T-helper 1 cell (primary cell): ENCODE results near the gene KMT5C.
A peak's percentile ranks its signal among the peaks of the same experiment; 100 is the strongest.
"Not testable (repeated sequence)": the region's sequence is repeated elsewhere in the genome, so short reads cannot be mapped to it uniquely, and the experiment has no call there.

ENCODE experiments used
- DNase-seq, 5 donors: peaks; one replicate each; pipeline ENCODE4 v3.0.0-alpha.2; 2012 to 2020

Gene KMT5C

GRCh38 chr19:55319785-55320184 lies 19.9 kb upstream of the KMT5C start:
- no peak for DNase-seq

- no peak for DNase-seq
Observed at GRCh38 chr19:55320844-55321419, 18.7 kb upstream of the KMT5C start.

- DNase-seq: no peak
Observed at GRCh38 chr19:55321466-55322137, 18.1 kb upstream of the KMT5C start.

DNA sequence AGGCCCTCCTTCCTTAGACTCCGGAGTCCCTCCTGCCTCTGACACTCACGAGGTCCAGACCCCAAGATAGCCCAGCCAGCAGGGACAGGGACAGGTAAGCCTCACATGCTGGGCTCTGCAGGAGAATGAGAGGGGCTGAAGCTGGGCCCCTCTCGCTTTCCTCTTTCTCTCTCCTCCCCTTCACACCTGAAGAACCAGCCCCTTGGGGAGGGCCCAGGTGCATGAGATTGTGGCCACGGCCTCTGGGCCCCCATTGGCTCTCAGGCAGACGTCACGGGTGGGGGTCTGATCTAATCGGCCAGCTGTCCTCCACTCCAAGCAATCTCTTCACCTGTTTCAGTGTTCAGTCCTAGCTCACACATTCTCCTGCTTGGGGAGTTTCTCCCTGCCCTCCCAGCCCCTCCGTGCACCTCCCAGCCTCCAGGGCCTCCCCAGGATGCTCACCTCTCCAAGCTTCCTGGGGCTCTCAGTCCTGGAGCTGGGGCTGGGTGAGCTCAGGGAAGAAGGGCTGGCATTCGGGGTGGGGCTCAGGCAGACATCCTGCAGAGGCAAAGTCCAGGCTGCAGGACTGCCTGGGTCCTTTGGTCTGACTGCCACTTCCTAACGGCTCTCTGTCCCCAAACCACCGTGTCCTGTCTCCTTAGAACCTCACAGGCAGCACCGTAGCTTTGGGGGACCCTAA lies 17.3 kb upstream of the KMT5C start:
- no peak for DNase-seq

DNA sequence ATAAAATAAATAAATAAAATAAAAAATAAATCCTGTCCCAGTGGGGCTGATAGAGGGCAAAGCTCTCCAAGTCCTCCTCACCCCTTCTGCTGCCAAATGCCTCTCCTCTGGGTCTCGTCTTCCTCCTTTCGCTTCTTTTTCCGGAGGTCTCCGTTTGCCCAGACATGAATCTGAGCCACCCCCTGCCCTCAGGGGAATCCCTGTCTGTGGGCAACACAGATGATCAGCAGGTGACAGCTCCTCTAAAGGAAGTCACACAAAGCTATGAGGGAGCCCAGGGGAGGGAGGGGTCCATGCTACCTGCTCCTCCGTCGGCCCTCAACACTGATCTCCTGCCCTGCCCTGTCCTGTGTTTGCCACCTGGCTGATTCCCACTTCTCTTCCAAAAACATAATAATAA lies 15.0 kb upstream of the KMT5C start:
- DNase-seq: no peak

- DNase-seq: no peak
Observed at GRCh38 chr19:55325172-55325571, 14.5 kb upstream of the KMT5C start, which contains the start of gene TMEM150B. TMEM150B (minus strand) TSS chr19:55325341; CDS start chr19:55321036, 4,305 bp downstream.

DNA sequence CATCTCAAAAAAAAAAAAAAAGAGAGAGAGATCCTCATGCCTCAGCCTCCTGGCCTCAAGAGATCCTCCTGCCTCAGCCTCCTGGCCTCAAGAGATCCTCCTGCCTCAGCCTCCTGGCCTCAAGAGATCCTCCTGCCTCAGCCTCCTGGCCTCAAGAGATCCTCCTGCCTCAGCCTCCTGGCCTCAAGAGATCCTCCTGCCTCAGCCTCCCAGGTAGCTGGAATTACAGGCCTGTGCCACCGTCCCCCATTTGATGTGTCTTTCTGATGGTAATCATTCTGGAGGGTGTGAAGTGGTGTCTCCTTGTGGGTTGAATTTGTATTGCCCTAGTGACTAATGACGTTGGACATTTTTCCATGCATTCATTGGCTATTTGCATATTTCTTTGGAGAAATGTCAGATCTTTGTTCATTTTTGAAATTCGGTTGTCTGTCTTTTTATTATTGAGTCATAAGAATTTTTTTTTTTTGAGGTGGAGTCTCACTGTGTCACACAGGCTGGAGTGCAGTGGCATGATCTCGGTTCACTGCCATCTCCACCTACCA lies 10.8 kb upstream of the KMT5C start:
- not testable (repeated sequence) for DNase-seq

GRCh38 chr19:55329791-55330190 lies 9.9 kb upstream of the KMT5C start:
- not testable (repeated sequence) for DNase-seq

DNA sequence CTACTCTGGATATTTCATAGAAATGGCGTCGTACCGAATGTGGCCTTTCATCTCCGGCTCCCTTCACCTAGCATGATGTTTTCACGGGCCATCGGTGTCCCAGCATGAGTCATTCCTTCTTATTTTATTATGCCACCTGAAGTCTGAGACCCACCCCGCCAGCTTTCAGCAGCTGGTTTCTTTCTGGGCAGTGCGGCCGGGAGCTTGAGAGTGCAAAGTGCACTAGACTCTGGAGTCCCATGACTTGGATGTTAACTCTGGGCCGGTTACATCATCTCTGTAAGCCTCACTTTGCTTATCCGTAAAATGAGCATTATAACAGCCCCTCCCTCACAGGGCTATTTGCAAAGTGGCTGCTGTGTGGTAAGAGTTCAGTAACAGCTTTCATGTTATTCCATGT lies 5.8 kb upstream of the KMT5C start:
- DNase-seq: no peak

GRCh38 chr19:55336101-55336500 lies 3.6 kb upstream of the KMT5C start:
- DNase-seq: no peak

DNA sequence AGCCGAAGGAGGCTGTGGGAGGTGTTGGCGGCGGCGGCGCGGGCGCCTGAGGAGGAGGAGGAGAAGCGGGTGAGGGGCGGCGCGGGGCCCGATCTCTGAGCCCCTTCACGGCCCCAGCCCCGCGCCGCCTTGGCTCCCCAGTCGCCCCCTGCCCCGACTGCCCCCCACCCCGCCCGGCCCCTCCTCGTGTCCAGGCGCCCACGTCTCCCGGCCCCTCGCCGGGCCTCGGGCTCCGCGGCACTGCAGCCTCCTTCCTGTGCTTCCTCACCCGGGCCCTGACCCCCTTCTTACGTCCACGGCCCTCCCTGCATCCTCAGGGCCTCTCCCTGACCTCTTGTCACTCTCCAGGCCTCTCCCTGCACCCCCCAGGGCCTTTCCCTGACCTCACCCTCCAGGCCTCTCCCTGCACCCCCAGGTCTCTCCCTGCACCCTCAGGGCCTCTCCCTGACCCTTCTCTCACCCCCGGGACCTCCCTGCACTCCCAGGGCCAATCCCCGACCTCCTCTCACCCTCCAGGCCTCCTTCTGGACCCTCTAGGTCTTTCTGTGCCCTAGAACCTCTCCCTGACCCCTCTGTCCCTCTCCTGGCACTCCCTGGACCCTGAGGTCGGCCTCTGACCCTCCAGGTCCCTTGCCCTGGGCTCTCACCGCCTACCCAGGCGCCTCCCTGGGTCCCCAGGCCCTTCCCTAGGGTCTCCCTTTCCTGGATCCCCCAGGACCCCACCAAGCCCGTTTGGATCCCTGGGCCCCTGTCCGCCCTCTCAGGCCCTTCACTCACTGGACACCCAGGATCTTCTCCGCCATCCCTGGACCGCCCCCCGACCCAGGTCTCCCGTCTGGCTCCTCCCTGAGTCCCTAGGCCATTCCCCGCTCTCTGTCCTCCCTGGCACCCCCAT lies 460 bp downstream of the KMT5C start:
- DNase-seq: peak in 2 of 5 donors; percentile 22 to 24

DNA sequence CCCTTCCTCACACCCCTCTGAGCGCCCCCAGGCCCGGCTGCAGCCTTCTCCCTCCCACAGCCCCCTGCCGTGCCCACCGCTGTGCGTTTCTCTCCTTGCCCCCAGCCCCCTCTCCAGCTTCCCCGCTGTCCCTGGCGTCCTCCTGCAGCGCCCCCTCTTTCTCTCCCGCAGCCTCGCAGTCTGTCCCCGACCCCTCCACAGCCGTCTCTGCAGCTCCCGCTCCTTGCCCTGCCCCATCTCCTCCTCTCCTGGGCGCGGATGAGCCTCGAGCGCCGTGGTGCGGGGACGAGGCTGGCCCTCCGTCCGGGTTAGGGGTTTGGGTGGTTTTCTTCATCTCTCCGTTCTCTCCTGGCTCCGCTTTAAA lies 1.1 kb downstream of the KMT5C start:
- no peak for DNase-seq

GRCh38 chr19:55341171-55341588 lies 1.5 kb downstream of the KMT5C start:
- DNase-seq: peak in 3 of 5 donors; percentile 38 to 51 (median 42)

DNA sequence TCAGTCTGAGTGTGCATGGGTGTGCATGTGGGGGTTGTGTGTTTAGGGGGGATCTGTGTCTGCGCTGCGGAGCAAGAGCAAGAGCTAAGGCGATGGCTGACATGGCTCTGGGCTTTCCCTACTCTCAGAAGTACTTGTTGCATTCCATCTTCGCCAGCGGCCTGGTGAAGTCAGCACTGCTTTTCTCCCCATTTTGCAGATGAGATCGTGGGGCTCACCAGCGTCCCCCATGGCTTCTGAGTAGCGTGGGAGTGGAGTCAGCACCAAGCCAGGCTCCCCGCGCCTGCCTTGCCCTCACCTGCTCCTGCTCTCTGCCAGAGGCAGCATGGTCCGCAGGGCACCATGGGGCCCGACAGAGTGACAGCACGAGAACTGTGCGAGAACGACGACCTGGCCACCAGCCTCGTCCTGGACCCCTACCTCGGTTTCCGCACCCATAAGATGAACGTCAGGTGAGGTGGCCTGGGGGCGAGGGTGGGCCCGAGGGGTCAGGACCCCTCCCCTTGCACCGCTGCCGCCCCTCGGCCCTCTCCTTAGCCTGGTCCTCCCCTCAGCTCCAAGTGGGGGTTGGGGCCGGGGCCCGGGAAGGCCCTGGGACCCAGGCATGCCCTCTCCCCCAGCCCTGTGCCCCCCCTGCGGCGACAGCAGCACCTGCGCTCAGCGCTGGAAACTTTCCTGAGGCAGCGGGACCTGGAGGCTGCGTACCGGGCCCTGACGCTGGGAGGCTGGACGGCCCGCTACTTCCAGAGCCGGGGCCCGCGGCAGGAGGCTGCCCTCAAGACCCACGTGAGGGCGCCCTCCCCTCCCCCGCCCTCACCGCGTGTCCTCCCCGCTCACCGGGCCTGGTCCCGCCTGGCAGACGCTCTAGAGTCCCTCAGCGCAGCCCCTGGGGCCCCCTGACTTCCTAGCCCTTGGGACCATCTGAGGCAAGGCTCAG lies 2.2 kb downstream of the KMT5C start:
- DNase-seq: no peak

DNA sequence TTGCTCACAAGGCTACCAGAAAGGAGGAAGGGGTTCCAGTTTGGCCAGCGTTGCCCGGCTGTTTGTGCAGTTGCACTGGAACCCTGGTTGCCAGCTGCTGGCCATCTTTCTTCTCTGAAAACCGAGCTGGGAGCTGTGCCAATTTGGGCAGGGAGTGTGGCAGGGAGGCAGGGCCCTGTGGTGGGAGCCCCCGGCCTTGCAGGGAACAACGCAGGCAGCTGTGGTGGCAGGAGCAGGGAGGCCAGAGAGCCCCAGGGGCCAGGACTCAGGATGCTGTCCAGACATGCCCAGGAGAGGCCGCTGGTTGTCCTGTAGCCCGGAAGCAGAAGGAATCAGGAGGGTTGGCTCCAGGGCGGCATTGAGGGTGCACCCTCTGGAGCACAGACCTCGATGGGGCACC lies 4.8 kb downstream of the KMT5C start:
- no peak for DNase-seq

DNA sequence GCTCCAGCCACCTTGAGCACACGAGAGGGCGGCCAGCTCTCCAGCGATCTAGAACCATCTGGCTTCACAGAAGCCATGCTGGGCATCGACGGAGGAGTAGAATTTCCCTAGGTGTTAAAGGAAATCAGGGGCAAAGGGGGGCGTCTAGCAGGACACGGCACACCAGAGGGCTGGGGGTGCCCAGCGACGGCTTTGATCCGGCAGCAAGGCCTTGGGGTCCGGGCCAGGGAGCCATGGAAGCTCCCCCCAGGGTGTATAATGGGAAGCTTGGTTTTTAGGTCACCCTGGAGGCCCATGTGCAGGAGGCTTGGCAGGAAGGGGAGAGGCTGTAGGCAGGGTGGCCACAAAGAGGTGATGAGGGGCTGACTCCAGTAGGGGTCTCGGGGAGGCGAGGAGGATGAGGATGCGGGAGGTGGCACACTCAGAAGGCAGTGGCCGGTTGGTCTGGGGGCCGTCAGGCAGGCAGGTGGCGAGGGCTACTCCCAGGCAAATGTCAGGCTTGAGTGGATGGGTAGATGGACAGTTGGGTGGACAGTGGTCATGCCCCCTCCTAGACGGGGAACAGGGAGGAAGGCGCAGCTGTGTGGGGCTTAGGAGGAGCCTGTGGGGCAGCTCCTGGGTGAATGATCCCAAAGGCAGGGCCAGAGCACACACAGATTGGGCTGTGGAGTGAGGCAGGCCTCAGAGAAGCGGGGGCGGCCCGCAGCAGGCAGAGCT lies 5.6 kb downstream of the KMT5C start:
- DNase-seq: no peak

DNA sequence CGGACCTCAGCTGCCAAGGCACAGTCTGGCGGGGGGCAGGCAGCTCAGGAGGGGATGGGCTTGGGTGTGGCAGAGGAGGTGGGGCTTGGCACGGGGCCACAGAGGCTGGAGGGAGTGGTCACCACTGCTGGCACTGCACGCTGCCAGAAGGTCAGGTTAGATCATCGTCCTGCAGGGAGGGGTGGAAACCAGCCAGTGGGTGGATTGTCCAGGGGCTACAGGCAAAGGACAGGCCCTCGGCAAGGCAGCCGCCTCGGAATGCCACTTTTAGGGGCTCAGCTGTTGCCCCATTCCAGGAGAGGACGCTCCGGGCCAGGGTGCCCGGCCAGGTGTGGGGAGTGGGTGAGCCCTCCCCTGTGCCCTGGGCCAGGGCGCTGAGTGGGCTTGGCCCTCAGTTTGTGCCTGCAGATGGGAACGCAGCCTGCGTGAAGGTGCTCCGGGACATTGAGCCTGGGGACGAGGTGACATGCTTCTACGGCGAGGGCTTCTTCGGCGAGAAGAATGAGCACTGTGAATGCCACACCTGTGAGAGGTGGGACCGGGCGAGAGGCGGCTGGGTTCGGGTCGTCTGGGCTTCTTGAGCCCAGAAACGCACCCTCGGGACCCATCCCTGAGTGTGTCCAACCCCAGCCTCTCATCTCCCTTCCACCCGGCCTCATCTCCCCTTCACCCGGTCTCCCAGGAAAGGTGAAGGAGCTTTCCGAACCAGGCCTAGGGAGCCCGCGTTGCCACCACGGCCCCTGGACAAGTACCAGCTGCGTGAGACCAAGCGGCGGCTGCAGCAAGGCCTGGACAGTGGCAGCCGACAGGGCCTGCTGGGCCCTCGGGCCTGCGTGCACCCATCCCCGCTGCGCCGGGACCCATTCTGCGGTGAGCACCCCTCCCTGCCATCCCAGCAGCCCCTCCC lies 6.4 kb downstream of the KMT5C start:
- DNase-seq: no peak

DNA sequence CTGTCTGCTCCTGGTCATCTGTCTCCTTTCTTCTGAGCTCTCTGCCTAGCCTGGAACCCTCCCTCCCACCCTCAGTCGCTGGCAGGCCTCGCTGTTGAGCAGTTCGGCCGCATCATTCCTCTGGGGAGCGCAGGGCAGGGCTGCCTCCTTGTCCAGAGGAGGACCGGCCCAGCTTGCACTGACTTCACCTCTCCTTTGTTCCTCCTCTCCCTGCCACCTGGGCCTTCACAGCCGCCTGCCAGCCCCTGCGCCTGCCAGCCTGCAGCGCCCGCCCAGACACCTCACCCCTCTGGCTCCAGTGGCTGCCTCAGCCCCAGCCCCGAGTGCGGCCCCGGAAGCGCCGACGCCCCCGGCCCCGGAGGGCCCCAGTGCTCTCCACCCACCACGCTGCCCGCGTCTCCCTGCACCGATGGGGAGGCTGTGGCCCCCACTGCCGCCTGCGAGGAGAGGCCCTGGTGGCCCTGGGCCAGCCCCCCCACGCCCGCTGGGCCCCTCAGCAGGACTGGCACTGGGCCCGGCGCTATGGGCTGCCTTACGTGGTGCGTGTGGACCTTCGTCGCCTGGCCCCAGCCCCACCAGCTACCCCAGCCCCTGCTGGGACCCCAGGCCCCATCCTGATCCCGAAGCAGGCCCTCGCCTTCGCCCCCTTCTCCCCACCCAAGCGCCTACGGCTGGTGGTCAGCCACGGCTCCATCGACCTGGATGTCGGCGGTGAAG lies 7.2 kb downstream of the KMT5C start:
- DNase-seq: no peak

DNA sequence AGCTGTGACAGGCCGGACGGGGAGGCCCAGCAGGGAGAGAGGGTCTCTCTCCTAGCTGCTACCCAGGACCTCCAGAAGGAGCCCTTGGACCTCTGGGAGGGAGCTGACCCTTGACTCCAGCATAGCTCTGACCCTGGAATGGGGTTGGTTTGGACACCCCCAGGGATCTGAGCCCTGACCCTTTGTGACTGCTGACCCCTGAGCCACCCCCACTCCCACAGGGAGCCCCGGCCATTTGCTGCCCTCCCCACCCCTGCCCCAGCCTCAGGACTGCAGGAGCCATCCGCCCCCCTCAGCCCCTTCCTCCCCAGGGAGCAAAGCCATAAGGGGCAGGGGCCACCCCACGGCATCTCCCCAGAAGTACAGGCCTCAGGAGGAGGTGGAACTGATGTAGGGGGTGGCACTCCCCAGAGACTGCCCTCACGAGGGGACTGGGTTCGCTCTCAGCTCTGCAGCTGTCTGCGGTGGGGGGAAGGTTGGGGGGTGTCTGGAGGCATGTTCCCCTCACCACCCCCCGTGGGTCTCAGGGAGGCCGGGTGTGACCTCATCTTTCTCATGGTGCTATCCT lies 7.8 kb downstream of the KMT5C start:
- DNase-seq: no peak
